Transverse colon (tissue), 4 donors: Measurements from ENCODE around the gene NABP2. TPM values are rescaled to one million over a fixed set of nuclear protein-coding genes. Genes with fewer than 3 reads are reported as not detected.
"Not testable (repeated sequence)": the region's sequence is repeated elsewhere in the genome, so short reads cannot be mapped to it uniquely, and the experiment has no call there.

Source experiments
- DNase-seq: peaks from one replicate; pipeline ENCODE4 v3.0.0-alpha.2; 2019
- H3K27ac ChIP-seq, 4 donors: fragments of 200-600 bp; sonication (generic); 2 replicates each; pipeline ENCODE4 v1.5.1; 2016 to 2018; ENCODE audit warnings: inconsistent platforms in 4 of 4
- H3K27me3 ChIP-seq: fragments of 200-600 bp; sonication (generic); 2 replicates; pipeline ENCODE4 v1.5.1; 2017; ENCODE audit warnings: inconsistent platforms
- H3K36me3 ChIP-seq, 4 donors: fragments of 200-600 bp; sonication (generic); 2 replicates each; pipeline ENCODE4 v1.5.1; 2017 to 2019; ENCODE audit warnings: inconsistent platforms in 4 of 4
- H3K4me1 ChIP-seq, 4 donors: fragments of 200-600 bp; sonication (generic); 2 replicates each; pipeline ENCODE4 v1.5.1; 2017 to 2020; ENCODE audit warnings: inconsistent platforms in 4 of 4
- H3K4me3 ChIP-seq, 4 donors: fragments of 200-600 bp; sonication (generic); 1 replicate in 1 of 4; 2 replicates in 3 of 4; pipeline versions ENCODE4 v1.5.1 to v1.6.1; 2017 to 2019; ENCODE audit warnings: inconsistent platforms in 4 of 4
- H3K9me3 ChIP-seq, 2 donors: fragments of 200-600 bp; sonication (generic); 2 replicates each; pipeline ENCODE4 v1.5.1; 2017 to 2019; ENCODE audit warnings: inconsistent platforms in 2 of 2
- EP300 ChIP-seq: sonication (generic); formaldehyde crosslinking; IDR thresholded peaks from one replicate; pipeline ENCODE4 v1.6.1; 2017; ENCODE audit warnings: antibody characterized with exemption, low read depth
- POLR2A ChIP-seq: fragments of 450-650 bp; IDR thresholded peaks from one replicate; pipeline ENCODE4 v1.6.1; 2016; ENCODE audit warnings: antibody characterized with exemption, mild to moderate bottlenecking, moderate library complexity
- POLR2AphosphoS5 ChIP-seq, 3 donors: sonication (generic); formaldehyde crosslinking; IDR thresholded peaks; one replicate each; pipeline ENCODE4 v1.6.1; 2016; ENCODE audit warnings: antibody characterized with exemption in 3 of 3
- WGBS, 2 donors: methylation state at CpG; one replicate each; pipeline ENCODE4 v1.1.5; 2018; ENCODE audit warnings: low coverage in 1 of 2; 5-methylcytosine and 5-hydroxymethylcytosine counted together
- in situ Hi-C, 4 donors: fragments of 200-750 bp; cut with MboI; loops; one replicate each; pipeline versions ENCODE4 v1.15.0 to v1.15.1; 2017; ENCODE audit warnings: low sequenced_read_pairs in 3 of 4, low pct_ligation_motif_present in 1 of 4, low pct_unique_long_range_greater_than_20kb in 1 of 4
- intact Hi-C: fragments of 100-400 bp; cut with DNase I; formaldehyde crosslinking; loops from one replicate; pipeline ENCODE4 v1.15.1; 2023; ENCODE audit warnings: low total_unique reads
- total RNA-seq, 4 donors: library from RNA; depleted of rRNA; stranded (reverse); fragments of >200 nt; gene quantifications; one replicate each; pipeline ENCODE4 v1.1.0, GENCODE V29; 2016
- TF ChIP-seq, protein P1 (sequence below), 5 experiments: fragments of 200-600 bp in 3 of 5; fragments of 450-650 bp in 2 of 5; sonication (generic) in 3 of 5; IDR thresholded peaks; 1 replicate in 2 of 5; 2 replicates in 3 of 5; pipeline ENCODE4 v1.5.1; 2016 to 2017; ENCODE audit warnings: antibody characterized with exemption in 5 of 5, inconsistent platforms in 3 of 5, mild to moderate bottlenecking in 2 of 5, moderate library complexity in 1 of 5

The NABP2 gene
- total RNA-seq, 4 donors from 2014 or later = 4.9 to 26.8 (median 15.5) TPM

DNA sequence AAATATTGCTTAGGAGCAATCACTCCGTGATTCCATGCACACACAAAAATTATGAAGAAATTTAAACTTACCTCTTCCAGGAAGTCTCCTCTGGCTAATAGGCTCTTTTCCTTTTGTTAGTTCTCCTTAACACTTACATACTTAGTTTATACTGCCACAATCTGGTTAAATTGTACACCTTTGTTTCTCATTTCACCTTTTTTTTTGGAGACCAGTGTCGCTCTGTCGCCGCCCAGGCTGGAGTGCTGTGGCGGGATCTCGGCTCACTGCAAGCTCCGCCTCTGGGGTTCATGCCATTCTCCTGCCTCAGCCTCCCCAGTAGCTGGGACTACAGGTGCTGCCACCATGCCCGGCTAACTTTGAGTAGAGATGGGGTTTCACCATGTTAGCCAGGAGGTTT is 36.2 kb downstream of the NABP2 start:
- DNase-seq = no peak
- in situ Hi-C loops = no loop called here
- TF ChIP-seq POLR2AphosphoS5 (IDR thresholded peaks at IDR 0.05) (no peak), EP300 (no peak), POLR2A (no peak)
- TF ChIP-seq, protein P1, sequence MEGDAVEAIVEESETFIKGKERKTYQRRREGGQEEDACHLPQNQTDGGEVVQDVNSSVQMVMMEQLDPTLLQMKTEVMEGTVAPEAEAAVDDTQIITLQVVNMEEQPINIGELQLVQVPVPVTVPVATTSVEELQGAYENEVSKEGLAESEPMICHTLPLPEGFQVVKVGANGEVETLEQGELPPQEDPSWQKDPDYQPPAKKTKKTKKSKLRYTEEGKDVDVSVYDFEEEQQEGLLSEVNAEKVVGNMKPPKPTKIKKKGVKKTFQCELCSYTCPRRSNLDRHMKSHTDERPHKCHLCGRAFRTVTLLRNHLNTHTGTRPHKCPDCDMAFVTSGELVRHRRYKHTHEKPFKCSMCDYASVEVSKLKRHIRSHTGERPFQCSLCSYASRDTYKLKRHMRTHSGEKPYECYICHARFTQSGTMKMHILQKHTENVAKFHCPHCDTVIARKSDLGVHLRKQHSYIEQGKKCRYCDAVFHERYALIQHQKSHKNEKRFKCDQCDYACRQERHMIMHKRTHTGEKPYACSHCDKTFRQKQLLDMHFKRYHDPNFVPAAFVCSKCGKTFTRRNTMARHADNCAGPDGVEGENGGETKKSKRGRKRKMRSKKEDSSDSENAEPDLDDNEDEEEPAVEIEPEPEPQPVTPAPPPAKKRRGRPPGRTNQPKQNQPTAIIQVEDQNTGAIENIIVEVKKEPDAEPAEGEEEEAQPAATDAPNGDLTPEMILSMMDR (IDR thresholded peaks at IDR 0.05) = no peak
- H3K27me3 ChIP-seq = no peaks in the 10 kb centered on the region
- H3K4me1 ChIP-seq = peaks cover 16 to 23% (median 22%) of the 10 kb centered on the region in 4 donors
- H3K4me3 ChIP-seq = no peak overlapping the region
- 69 to 95% methylated on average over 1 to 8 of the region's 8 CpGs for WGBS, 2 donors
- intact Hi-C loops = no loop called here
- H3K9me3 ChIP-seq = no peaks in the 10 kb centered on the region
- peaks cover 0 to 5% (median 0%) of the 10 kb centered on the region in 4 donors for H3K36me3 ChIP-seq
- no peak overlapping the region for H3K27ac ChIP-seq

DNA sequence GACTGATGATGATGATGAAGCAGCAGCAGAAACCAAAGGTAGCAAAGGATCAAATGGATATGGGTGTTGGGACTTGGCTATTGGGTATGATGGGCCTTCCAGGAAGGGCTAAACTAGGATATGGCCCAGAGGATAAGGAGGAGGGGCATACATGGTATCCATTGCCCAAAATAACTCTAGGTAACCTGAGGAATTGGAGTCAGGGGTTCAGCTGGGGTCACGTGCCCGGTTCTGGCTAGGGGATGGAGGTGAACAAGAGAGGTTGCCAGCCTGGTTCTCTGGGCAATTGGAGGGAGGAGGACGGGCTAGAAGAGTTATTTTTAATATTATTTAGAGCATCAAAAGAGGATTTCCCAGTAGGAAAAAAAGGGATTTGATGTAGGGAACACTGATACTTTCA is 36.8 kb downstream of the NABP2 start:
- Histone ChIP-seq H3K27me3 (no peaks in the 10 kb centered on the region), H3K4me1 (peaks cover 16 to 25% (median 23%) of the 10 kb centered on the region in 4 donors), H3K4me3 (no peak overlapping the region), H3K9me3 (no peaks in the 10 kb centered on the region), H3K36me3 (no peaks in the 10 kb centered on the region), H3K27ac (no peak overlapping the region)
- DNase-seq = no peak
- in situ Hi-C loops = no loop called here
- TF ChIP-seq, protein P1 (IDR thresholded peaks at IDR 0.05) = no peak
- no peak for TF ChIP-seq EP300
- TF ChIP-seq POLR2A = no peak
- TF ChIP-seq POLR2AphosphoS5 (IDR thresholded peaks at IDR 0.05) = no peak
- WGBS, 2 donors = 67 to 91% methylated on average over 1 to 3 of the region's 3 CpGs
- intact Hi-C loops = no loop called here

DNA sequence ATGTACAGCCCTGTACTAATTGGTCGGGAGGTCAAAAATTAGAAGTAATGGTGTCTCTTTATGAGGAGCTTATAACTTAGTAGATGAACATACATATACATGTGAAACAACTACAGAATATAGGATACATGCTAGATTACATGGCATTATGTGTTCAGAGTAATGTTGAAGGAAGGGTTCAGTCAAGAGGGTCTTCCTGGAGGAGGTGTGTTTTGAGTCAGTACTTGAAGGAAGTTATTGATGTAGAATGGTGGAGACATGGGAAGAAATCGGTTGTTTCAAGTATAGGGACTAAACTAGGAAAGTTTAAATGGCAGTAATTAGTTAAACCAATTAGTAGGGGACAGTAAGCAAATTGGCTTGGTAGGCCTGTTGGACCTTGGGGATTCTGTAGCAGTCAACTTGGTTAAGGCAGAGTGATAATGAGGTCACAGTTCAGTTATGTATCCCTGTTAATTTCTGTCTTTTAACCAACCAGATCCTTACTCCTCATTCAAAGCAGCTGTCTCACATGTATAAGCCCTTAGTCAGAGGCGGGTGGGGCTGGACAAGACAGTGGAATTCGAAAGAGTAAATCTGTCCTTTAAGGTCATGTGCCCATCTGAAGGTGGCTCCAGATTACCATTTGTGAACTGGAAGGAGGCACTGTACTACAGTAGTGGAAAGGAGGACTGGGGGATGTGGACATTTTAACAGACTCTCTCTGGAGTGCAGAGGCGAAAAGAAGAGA is 37.5 kb downstream of the NABP2 start:
- intact Hi-C loops = no loop called here
- in situ Hi-C loops = no loop called here
- peak; percentile 38 for DNase-seq

DNA sequence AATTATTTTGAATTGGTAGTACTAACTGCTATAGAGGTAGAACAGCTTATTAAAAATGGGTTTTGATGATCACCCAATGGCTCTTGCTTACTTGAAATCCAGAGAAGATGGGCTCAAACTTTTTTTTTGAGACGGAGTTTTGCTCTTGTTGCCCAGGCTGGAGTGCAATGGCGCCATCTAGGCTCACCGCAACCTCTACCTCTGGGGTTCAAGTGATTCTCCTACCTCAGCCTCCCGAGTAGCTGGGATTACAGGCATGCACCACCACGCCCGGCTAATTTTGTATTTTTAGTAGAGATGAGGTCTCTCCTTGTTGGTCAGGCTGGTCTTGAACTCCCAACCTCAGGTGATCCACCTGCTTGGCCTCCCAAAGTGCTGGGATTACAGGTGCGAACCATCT is 38.8 kb downstream of the NABP2 start:
- 83 to 90% methylated on average over 3 to 7 of the region's 7 CpGs for WGBS, 2 donors
- intact Hi-C loops, H3K27me3 ChIP-seq, H3K4me3 ChIP-seq, DNase-seq, H3K9me3 ChIP-seq, H3K27ac ChIP-seq, H3K36me3 ChIP-seq, in situ Hi-C loops: not testable (repeated sequence)
- peaks cover 10 to 21% (median 18%) of the 10 kb centered on the region in 4 donors for H3K4me1 ChIP-seq

More for the DNA sequence above, 37.5 kb downstream of the NABP2 start:
- no peaks in the 10 kb centered on the region for H3K36me3 ChIP-seq
- peaks cover 17 to 26% (median 23%) of the 10 kb centered on the region in 4 donors for H3K4me1 ChIP-seq
- no peaks in the 10 kb centered on the region for H3K27me3 ChIP-seq
- no peaks in the 10 kb centered on the region for H3K9me3 ChIP-seq
- no peak for TF ChIP-seq POLR2AphosphoS5 (IDR thresholded peaks at IDR 0.05)
- TF ChIP-seq, protein P1 (IDR thresholded peaks at IDR 0.05) = no peak
- TF ChIP-seq POLR2A = no peak
- no peak for TF ChIP-seq EP300
- H3K27ac ChIP-seq = no peak overlapping the region
- 76 to 84% methylated on average over 4 to 5 of the region's 5 CpGs for WGBS, 2 donors
- no peak overlapping the region for H3K4me3 ChIP-seq

DNA sequence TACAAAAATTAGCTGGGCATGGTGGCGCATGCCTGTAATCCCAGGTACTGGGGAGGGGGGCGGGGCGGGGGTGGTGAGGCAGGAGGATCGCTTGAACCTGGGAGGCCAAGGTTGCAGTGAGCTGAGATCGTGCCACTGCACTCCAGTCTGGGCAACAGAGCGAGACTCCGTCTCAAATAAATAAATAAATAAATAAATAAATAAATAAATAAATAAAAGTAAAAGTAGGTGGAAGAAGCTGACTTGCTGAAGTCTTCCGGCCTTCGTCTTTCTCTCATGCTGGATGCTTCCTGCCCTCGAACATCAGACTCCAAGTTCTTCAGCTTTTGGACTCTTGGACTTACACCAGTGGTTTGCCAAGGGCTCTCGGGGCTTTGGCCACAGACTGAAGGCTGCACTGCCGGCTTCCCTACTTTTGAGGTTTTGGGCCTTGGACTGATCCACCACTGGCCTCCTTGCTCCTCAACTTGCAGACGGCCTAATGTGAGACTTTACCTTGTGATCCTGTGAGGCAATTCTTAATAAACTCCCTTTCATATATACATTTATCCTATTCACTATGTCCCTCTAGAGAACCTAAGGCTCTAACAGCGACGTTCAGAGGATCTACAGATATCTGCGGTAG is 42.0 kb downstream of the NABP2 start:
- Histone ChIP-seq H3K4me3 (peak overlapping the region; percentile 50 to 80 (median 58)), H3K4me1 (peaks cover 5 to 14% (median 12%) of the 10 kb centered on the region in 4 donors), H3K27ac (peak overlapping the region; percentile 92 to 96 (median 96))
- H3K36me3 ChIP-seq, H3K9me3 ChIP-seq, intact Hi-C loops, in situ Hi-C loops, H3K27me3 ChIP-seq: not testable (repeated sequence)
- WGBS, 2 donors = 28 to 55% methylated on average over 10 to 16 of the region's 16 CpGs
- DNase-seq = peak; percentile 16
